Caki2 (cell line): ENCODE measurements around the gene TMEM125. TPM values are rescaled to one million over a fixed set of nuclear protein-coding genes. Genes with fewer than 3 reads are reported as not detected.

Experiments used
- DNase-seq: peaks from one replicate; pipeline ENCODE4 v3.0.0-alpha.2; 2015; ENCODE audit warnings: low read depth
- in situ Hi-C: cut with HindIII; loops from 2 replicates; pipeline ENCODE4 v1.10.0; 2016; ENCODE audit warnings: low sequenced_read_pairs, low pct_unique_long_range_greater_than_20kb, mixed read lengths
- total RNA-seq: library from RNA; depleted of rRNA; stranded (reverse); fragments of >200 nt; shearing (Covaris generic); gene quantifications from 2 replicates; pipeline ENCODE4 v1.2.3, GENCODE V29; 2014; ENCODE audit warnings: low replicate concordance

The TMEM125 gene
- total RNA-seq, 1 experiment from 2014 or later, result not detected

DNA sequence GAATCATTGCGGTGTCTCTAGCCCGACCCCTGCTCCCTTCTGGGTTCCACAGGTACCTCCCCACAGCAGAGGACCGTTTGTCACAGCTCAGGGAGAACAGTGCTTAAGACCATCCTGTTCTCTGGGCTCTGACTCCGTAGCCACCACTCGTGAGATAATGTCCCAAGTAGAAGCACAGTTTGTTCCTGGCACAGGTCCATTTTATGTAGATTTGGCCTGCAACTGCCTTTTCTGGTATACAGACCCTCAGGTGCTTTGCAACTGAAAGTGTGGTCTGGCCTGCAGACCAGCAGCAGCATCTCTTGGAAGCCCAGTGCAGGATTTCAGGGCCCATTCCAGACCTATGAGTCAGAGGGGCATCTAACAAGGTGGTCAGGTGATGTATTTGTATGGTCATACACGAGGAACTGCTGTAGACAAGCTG is 28.4 kb upstream of the TMEM125 start:
- in situ Hi-C loops, result no loop called here
- DNase-seq, result peak; percentile 22

GRCh38 chr1:43243299-43243698 is 26.5 kb upstream of the TMEM125 start:
- no peak for DNase-seq
- in situ Hi-C loops, result no loop called here

- in situ Hi-C loops, result no loop called here
- DNase-seq, result no peak
Measured at GRCh38 chr1:43246466-43247213, 23.1 kb upstream of the TMEM125 start.

GRCh38 chr1:43247256-43247921 is 22.4 kb upstream of the TMEM125 start:
- in situ Hi-C loops, result no loop called here
- no peak for DNase-seq

GRCh38 chr1:43250351-43250761 is 19.4 kb upstream of the TMEM125 start:
- in situ Hi-C loops, result no loop called here
- DNase-seq, result no peak

DNA sequence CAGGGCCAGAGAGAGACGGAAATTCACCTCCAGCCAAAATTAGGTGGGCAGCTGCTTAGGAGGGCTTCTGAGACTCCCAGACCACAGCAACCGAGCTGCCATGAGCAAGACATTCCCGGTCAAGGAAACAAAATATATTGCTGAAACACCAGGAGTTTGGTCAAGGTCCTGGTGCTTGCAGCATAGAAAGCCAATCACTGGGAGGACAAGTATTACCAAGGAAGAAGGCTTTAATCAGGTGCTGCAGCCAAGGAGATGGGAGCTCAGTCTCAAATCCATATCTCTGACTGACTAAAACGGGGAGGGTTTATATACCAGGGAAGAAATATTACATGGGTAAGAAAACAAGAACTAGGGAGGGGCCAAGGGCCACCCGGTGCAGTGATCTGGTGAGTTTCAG is 18.8 kb upstream of the TMEM125 start:
- in situ Hi-C loops, result no loop called here
- DNase-seq, result no peak

DNA sequence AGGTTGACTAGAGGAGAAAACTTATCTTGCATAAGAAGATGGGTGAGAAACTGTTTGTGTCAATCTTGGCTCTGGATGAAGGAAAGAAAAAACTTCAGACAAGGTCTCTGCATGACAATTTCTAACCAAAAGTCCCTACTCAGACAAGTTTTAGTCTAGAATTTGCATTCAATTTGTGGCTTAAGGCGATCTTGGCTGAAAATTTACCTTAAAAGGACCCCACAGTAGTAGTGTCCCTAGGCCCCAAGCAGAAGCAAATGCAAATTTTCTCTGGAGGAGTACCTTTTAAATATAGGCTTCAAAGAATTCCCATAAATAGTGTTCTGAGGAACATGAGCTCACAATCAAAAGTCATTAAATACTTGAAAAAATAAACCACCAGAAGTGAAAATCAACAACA is 17.6 kb upstream of the TMEM125 start:
- in situ Hi-C loops, result no loop called here
- DNase-seq, result no peak

DNA sequence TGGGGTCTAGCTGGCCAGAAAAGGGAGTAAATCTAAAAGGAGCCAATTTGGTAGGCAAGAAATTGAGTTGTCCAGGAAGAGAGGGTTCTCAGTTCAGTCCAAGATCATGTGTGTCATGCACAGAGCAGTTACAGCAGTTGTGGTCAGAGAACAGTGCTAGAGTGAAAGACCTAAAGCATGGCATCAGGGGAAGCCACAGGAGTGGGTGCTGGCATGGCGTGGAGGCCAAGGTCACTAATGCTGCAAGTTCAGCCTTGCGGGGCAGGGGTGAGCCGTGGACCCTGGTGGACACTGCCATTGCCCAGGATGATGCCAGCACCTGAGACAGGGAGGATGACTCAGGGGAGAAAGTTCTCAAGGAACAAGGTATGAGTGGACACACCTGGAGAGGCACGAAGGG is 16.6 kb upstream of the TMEM125 start:
- DNase-seq, result no peak
- in situ Hi-C loops, result no loop called here

DNA sequence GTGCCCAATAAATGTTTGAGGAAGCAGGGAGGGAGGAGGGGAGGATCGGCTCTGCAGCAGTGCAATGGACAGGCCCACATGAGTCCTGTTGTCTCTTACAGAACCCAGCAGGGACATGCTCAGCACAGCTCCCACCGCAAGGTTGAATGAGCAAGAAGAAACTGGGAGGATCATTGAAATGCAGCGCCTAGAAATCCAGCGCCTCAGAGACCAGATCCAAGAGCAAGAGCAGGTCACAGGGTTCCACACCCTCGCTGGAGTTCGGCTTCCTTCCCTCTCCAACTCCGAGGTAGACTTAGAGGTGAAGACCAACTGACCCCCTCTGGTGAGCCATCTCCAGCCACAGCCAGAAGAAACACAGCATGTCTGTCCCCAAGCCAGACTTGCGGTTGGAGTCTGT is 15.9 kb upstream of the TMEM125 start:
- in situ Hi-C loops, result no loop called here
- no peak for DNase-seq

GRCh38 chr1:43255438-43256210 is 14.2 kb upstream of the TMEM125 start:
- in situ Hi-C loops, result no loop called here
- DNase-seq, result no peak

DNA sequence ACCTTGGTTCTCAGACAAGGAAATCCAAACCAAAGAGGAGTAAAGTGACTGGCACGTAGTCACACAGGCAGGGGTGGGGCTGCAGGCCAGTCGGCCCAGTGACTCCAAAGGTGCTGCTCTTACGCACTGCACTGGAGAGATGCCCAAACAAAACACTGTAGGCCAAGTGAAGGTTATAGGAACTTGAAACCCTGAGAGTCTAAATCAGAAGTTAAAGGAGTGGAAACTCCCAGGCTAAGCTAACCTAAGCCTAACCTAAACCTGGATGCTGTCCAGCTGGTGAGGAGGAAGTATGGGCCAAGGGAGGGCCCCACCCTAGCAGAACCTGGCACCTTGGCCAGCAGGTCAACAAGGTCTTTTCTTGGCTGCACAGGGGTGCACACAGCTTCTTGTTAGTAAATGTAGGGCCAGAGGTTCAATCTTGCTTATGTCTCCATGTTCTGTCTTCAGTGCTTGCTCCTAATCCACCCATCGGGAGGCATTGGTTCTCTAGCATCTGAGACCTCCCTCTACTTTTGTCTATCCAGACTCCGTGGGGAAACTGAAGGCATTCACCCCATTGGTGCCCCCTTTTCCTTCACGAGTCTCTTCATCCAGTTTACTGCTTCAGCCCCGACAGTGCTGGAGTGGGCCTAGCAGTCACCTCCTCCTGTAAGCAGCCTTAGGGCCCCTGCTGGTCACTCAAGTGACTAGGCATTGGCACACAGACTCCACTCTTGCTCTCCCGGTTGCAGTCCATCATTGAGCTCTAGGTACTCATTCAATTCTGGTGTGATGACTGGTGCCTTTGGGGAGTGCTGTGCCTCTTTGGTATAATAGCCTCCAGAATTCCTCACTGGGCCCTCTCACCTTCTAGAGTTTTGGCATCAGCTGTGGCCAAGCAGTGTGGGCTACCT is 12.9 kb upstream of the TMEM125 start:
- no peak for DNase-seq
- in situ Hi-C loops, result no loop called here

- in situ Hi-C loops, result no loop called here
Measured at GRCh38 chr1:43258370-43258769, 11.4 kb upstream of the TMEM125 start.

GRCh38 chr1:43265431-43265830 is 4.4 kb upstream of the TMEM125 start:
- in situ Hi-C loops, result no loop called here
- no peak for DNase-seq

More at GRCh38 chr1:43258370-43258769, 11.4 kb upstream of the TMEM125 start:
- DNase-seq, result no peak

DNA sequence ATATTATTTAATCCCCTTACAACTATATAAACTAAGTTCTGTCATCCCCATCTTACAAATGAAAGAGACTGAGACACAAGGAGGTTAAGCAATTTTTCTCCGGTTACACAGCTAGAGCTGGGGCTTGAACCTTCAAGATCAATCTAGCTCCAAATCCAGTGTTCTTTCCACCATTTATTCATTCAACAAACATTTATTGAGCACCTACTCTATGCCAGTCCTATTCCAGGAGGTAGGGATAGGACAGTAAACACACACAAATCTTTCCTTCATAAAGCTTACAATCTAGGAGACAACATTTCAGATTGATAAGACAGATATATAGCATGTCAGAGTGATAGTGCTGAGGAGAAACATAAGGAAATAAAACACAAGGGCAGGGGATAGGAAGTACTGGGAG is 2.9 kb upstream of the TMEM125 start:
- DNase-seq, result no peak
- in situ Hi-C loops, result no loop called here

DNA sequence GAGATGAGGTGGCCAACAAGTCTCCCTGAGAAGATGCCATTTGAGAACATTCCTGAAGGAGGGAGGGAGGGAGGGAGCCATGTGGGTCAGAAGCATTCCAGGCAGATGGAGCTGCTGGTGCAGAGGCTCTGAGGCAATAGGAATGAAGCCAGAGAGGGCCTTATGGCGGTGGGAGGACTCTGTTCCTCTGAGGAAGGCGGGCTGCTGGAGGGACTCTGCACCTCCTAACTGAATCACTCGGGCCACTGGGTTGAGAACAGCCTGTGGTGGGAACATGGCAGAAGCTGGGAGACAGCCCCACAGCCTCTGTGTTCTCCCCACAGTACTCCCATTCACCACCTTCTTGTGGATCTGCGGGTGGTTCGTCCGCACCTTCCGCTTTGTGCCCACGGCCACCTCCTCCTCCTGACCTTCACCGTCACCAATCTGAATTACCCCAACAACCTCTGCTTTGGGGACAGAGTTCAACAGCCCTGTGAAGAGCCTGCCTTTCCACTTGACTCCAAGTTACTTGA is 2.4 kb upstream of the TMEM125 start:
- in situ Hi-C loops, result no loop called here
- DNase-seq, result no peak

DNA sequence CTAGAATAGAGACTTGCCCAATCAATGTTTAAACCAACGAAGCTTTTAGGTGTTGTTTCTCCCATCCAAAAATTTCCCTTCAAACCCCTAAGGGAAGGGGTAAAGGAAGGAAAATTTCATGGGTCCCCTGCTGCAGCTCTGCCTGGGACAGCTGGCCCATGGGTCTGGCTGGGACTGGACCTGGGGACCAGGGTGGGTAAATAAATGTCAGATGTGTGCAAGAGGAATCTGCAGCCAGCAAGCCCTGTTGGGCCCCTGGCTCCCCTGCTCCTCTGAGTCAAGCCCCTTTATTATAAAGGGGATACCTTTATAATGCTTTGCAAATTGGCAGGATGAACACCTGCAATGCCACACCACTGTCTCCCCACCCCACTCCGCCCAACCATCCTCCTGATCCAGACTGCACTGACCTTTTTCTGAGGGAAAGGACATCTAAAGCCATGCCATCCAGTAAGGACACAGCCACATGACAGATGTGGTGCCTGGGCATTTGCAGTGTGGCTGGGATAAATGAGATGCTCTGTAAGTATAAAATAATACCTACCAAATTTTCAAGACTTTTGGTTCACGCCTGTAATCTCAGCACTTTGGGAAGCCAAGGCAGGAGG is 1.9 kb upstream of the TMEM125 start:
- DNase-seq, result no peak
- in situ Hi-C loops, result no loop called here

DNA sequence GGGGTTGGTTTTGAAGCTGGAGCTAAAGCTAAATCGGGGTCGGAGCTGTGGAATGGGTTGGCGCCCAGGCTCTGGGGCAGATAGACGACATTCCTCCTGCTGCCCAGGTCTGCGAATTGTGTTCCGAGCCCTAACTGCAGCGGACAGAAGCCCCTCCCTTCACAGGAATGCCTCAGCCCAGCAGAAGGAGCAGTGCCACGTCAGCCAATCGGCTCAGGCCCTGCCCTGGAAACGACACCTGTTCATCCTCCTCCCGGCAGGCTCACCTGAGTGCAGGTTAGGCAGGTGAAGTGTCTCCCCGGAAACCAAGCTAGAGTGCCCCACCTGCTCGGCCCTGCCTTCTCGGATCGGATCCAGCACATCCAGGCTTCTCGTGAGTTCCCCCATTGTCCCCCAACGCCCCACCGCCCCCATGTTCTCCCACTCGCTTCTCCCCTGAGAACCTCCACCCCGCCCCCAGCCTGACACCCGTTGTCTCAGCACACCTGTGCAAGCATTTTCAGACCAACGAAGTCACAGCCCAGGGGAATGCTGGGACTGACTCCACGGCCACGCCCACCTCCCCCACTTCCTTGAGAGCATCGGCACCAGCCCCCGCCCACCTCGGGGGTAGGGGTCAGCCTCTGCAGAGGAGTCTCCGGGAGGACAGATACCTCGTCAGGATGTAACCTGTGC is 775 bp downstream of the TMEM125 start:
- DNase-seq, result no peak
- in situ Hi-C loops, result no loop called here
